Loucy (cell line): ENCODE measurements around the gene KIAA1210.

ENCODE experiments used
- H2AFZ ChIP-seq: fragments of 200-600 bp; sonication (generic); 2 replicates; pipeline ENCODE4 v1.6.0; 2016; ENCODE audit warnings: antibody characterized with exemption, mild to moderate bottlenecking, low read length, moderate library complexity
- H3F3A ChIP-seq: fragments of 200-600 bp; 2 replicates; pipeline ENCODE4 v1.6.0; 2016; ENCODE audit warnings: antibody characterized with exemption, low read depth, mild to moderate bottlenecking
- H3K27me3 ChIP-seq: fragments of 200-600 bp; sonication (generic); 2 replicates; pipeline ENCODE4 v1.6.1; 2014; ENCODE audit warnings: low read length, mild to moderate bottlenecking; ENCODE audit not compliant: insufficient read depth, poor library complexity, severe bottlenecking
- H3K36me3 ChIP-seq: fragments of 200-600 bp; sonication (generic); 2 replicates; pipeline ENCODE4 v1.6.1; 2016; ENCODE audit warnings: low read length; ENCODE audit not compliant: insufficient read depth
- H3K4me1 ChIP-seq: fragments of 200-600 bp; sonication (generic); 2 replicates; pipeline ENCODE4 v1.5.1; 2014; ENCODE audit warnings: low read length, mild to moderate bottlenecking; ENCODE audit not compliant: insufficient read depth, poor library complexity, severe bottlenecking
- H3K4me2 ChIP-seq: fragments of 200-600 bp; sonication (generic); 2 replicates; pipeline ENCODE4 v1.6.0; 2014; ENCODE audit warnings: antibody characterized with exemption, low read length, low read depth, mild to moderate bottlenecking; ENCODE audit not compliant: poor library complexity, severe bottlenecking
- H3K4me3 ChIP-seq: fragments of 200-600 bp; sonication (generic); 2 replicates; pipeline ENCODE4 v1.5.1; 2014; ENCODE audit warnings: low read length, mild to moderate bottlenecking, mixed read lengths; ENCODE audit not compliant: poor library complexity, severe bottlenecking
- H3K79me2 ChIP-seq: fragments of 200-600 bp; sonication (generic); 2 replicates; pipeline ENCODE4 v1.6.1; 2014; ENCODE audit warnings: low read length; ENCODE audit not compliant: insufficient read depth
- H3K9ac ChIP-seq: fragments of 200-600 bp; sonication (generic); 2 replicates; pipeline ENCODE4 v1.6.0; 2014; ENCODE audit warnings: mild to moderate bottlenecking, low read depth, low read length, moderate library complexity; ENCODE audit not compliant: poor library complexity, severe bottlenecking
- H3K9me2 ChIP-seq: fragments of 200-600 bp; sonication (generic); replicated peaks from 2 replicates; pipeline ENCODE4 v1.6.1; 2016; ENCODE audit warnings: low read depth, low read length, mixed read lengths
- H3K9me3 ChIP-seq: fragments of 200-600 bp; sonication (generic); 2 replicates; pipeline ENCODE4 v1.6.1; 2014; ENCODE audit warnings: mild to moderate bottlenecking, antibody characterized with exemption, low read length, low read depth; ENCODE audit not compliant: insufficient read depth
- H4K20me1 ChIP-seq: fragments of 200-600 bp; sonication (generic); 2 replicates; pipeline ENCODE4 v1.6.0; 2014; ENCODE audit warnings: antibody characterized with exemption, low read length, mild to moderate bottlenecking; ENCODE audit not compliant: insufficient read depth, poor library complexity, severe bottlenecking
- CTCF ChIP-seq: fragments of 200-600 bp; sonication (generic); conservative IDR thresholded peaks from 2 replicates; pipeline ENCODE4 v1.5.1; 2014; ENCODE audit warnings: mild to moderate bottlenecking, antibody characterized with exemption, low read length
- EZH2phosphoT487 ChIP-seq: fragments of 200-600 bp; IDR thresholded peaks from 2 replicates; pipeline ENCODE4 v1.6.1; 2018; ENCODE audit warnings: antibody characterized with exemption, mild to moderate bottlenecking, moderate library complexity, borderline replicate concordance

Gene KIAA1210

DNA sequence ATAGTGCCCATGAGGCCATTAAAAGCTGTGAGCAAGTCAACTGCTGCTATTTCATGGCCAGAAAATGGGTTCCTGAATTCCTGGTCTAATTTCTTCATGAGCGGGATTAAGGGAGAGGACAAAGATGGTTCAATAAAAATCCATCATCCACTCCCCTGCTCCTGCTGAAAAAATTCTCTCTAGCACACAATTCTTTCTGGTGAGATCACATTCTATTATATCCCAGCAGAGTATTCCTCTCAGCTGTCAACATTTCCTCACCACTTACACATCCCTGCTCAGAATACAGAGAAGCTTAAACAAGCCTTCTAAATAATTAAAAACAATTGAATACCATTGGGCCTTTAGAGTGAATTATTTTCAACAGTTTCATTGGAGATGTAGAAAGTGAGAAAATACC lies 45.3 kb downstream of the KIAA1210 start:
- Histone ChIP-seq H3K9me2 (no peaks in the 10 kb centered on the region), H2AFZ (no peak overlapping the region), H3K4me3 (no peak overlapping the region), H3F3A (no peaks in the 10 kb centered on the region), H3K36me3 (no peaks in the 10 kb centered on the region), H3K4me1 (no peaks in the 10 kb centered on the region), H3K4me2 (no peak overlapping the region), H3K27me3 (no peaks in the 10 kb centered on the region), H3K9ac (no peak overlapping the region), H3K9me3 (no peaks in the 10 kb centered on the region), H4K20me1 (no peaks in the 10 kb centered on the region), H3K79me2 (no peaks in the 10 kb centered on the region)
- TF ChIP-seq CTCF (no peak), EZH2phosphoT487 (no peak)

GRCh38 chrX:119075270-119076025 lies 52.2 kb downstream of the KIAA1210 start:
- Histone ChIP-seq H3K9ac (no peak overlapping the region), H3K9me3 (no peaks in the 10 kb centered on the region), H3K27me3 (no peaks in the 10 kb centered on the region), H4K20me1 (no peaks in the 10 kb centered on the region), H3K79me2 (no peaks in the 10 kb centered on the region), H3K4me3 (no peak overlapping the region), H3K4me1 (no peaks in the 10 kb centered on the region), H2AFZ (no peak overlapping the region), H3F3A (no peaks in the 10 kb centered on the region), H3K36me3 (no peaks in the 10 kb centered on the region), H3K4me2 (no peak overlapping the region), H3K9me2 (no peaks in the 10 kb centered on the region)
- TF ChIP-seq CTCF (no peak), EZH2phosphoT487 (no peak)

- Histone ChIP-seq H3K9me2 (no peaks in the 10 kb centered on the region), H3K9me3 (no peaks in the 10 kb centered on the region), H2AFZ (no peak overlapping the region), H3K79me2 (no peaks in the 10 kb centered on the region), H3K4me3 (no peak overlapping the region), H3K9ac (no peak overlapping the region), H3F3A (no peaks in the 10 kb centered on the region), H3K4me1 (no peaks in the 10 kb centered on the region), H4K20me1 (no peaks in the 10 kb centered on the region), H3K36me3 (no peaks in the 10 kb centered on the region), H3K27me3 (no peaks in the 10 kb centered on the region), H3K4me2 (no peak overlapping the region)
- no peak for TF ChIP-seq CTCF
- TF ChIP-seq EZH2phosphoT487 = no peak
Measured at GRCh38 chrX:119073911-119074310, 53.7 kb downstream of the KIAA1210 start.
